ENCODE data around the gene FAM117B. TPM values are rescaled to one million over a fixed set of nuclear protein-coding genes. Genes with fewer than 3 reads are reported as not detected.

Gene FAM117B
- total RNA-seq, 1 experiment from 2014 or later, result 9.1 TPM

GRCh38 chr2:202723746-202724145, 89.0 kb downstream of the FAM117B start:
- no TSS peak for BruUV-seq (replicated peaks)
- Histone ChIP-seq H3K4me3 (replicated peaks in 1 of 2; ENCODE audit: low read depth in 1 of 2, low read length in 2 of 2) (no peak overlapping the region), H3K9ac (ENCODE audit: low read length) (no peak overlapping the region), H3K27me3 (ENCODE audit: insufficient read depth, low read length) (no peaks in the 10 kb centered on the region), H3K9me3 (ENCODE audit: control insufficient read depth in 1 of 2, insufficient read depth in 1 of 2, low read depth in 1 of 2, low read length in 2 of 2) (no peaks in the 10 kb centered on the region), H3K27ac (ENCODE audit: low read depth, low read length) (no peak overlapping the region), H4K20me1 (ENCODE audit: insufficient read depth) (no peaks in the 10 kb centered on the region), H3K4me1 (ENCODE audit: control insufficient read depth in 1 of 2, insufficient read depth in 2 of 2, low read length in 2 of 2) (peaks cover 3 to 8% of the 10 kb centered on the region in 2 experiments; a peak in 3 of 4 replicates), H3K9me2 (ENCODE audit: insufficient read depth) (no peaks in the 10 kb centered on the region), H3K36me3 (ENCODE audit: control insufficient read depth in 1 of 2, insufficient read depth in 2 of 2, low read length in 2 of 2) (no peaks in the 10 kb centered on the region), H3K4me2 (ENCODE audit: low read length) (no peak overlapping the region), H2AFZ (ENCODE audit: low read depth, low read length, poor library complexity, severe bottlenecking) (no peak overlapping the region), H3K79me2 (ENCODE audit: insufficient read depth, low read length) (no peaks in the 10 kb centered on the region)
- POLR2A ChIA-PET, result no interaction called here
- no peak for ATAC-seq
- CTCF ChIA-PET, result no interaction called here
- intact Hi-C loops (cut with micrococcal nuclease), result no loop called here
- RAD21 ChIA-PET (ENCODE audit: low non-redundant PET in 1 of 2, low total read pairs in 2 of 2, uncharacterized antibody in 2 of 2, unreplicated experiment in 2 of 2), result no interaction called here
- no peak for TF ChIP-seq MAX (IDR thresholded peaks at IDR 0.05)
- DNase-seq (ENCODE audit: low read depth, low spot score), result no peak

- ATAC-seq, result no peak
- Histone ChIP-seq H3K27me3 (ENCODE audit: insufficient read depth, low read length) (no peaks in the 10 kb centered on the region), H2AFZ (ENCODE audit: low read depth, low read length, poor library complexity, severe bottlenecking) (no peak overlapping the region), H3K4me2 (ENCODE audit: low read length) (no peak overlapping the region), H4K20me1 (ENCODE audit: insufficient read depth) (no peaks in the 10 kb centered on the region), H3K9me2 (ENCODE audit: insufficient read depth) (no peaks in the 10 kb centered on the region), H3K79me2 (ENCODE audit: insufficient read depth, low read length) (no peaks in the 10 kb centered on the region), H3K4me1 (ENCODE audit: control insufficient read depth in 1 of 2, insufficient read depth in 2 of 2, low read length in 2 of 2) (peaks cover 0 to 5% of the 10 kb centered on the region in 2 experiments; a peak in 2 of 4 replicates), H3K4me3 (replicated peaks in 1 of 2; ENCODE audit: low read depth in 1 of 2, low read length in 2 of 2) (no peak overlapping the region), H3K9me3 (ENCODE audit: control insufficient read depth in 1 of 2, insufficient read depth in 1 of 2, low read depth in 1 of 2, low read length in 2 of 2) (no peaks in the 10 kb centered on the region), H3K36me3 (ENCODE audit: control insufficient read depth in 1 of 2, insufficient read depth in 2 of 2, low read length in 2 of 2) (no peaks in the 10 kb centered on the region), H3K27ac (ENCODE audit: low read depth, low read length) (no peak overlapping the region), H3K9ac (ENCODE audit: low read length) (no peak overlapping the region)
- CTCF ChIA-PET, result no interaction called here
- POLR2A ChIA-PET, result no interaction called here
- intact Hi-C loops (cut with micrococcal nuclease), result no loop called here
- BruUV-seq (replicated peaks), result no TSS peak
- RAD21 ChIA-PET (ENCODE audit: low non-redundant PET in 1 of 2, low total read pairs in 2 of 2, uncharacterized antibody in 2 of 2, unreplicated experiment in 2 of 2), result no interaction called here
- no peak for DNase-seq (ENCODE audit: low read depth, low spot score)
- TF ChIP-seq ZBTB33 (IDR thresholded peaks at IDR 0.05; ENCODE audit: extremely low read depth, insufficient replicate concordance, low read length) (no peak), MAX (IDR thresholded peaks at IDR 0.05) (no peak), EZH2 (IDR thresholded peaks at IDR 0.05) (no peak), JUND (IDR thresholded peaks at IDR 0.05) (no peak), CTCF (IDR thresholded peaks at IDR 0.05 in 2 of 3, conservative IDR thresholded peaks at IDR 0.05 in 1 of 3; ENCODE audit: borderline replicate concordance in 1 of 3, insufficient read depth in 1 of 3, low read depth in 2 of 3, low read length in 2 of 3) (no peak)
These were observed 91.3 kb downstream of the FAM117B start for GRCh38 chr2:202726070-202726469.
